Activated CD8-positive, alpha-beta memory T cell treated with anti-CD3 and anti-CD28 coated beads for 36 hours (primary cell): Measurements from ENCODE around the gene PLA2G4A. TPM values are rescaled to one million over a fixed set of nuclear protein-coding genes. Genes with fewer than 3 reads are reported as not detected.
"Not testable (repeated sequence)": the region's sequence is repeated elsewhere in the genome, so short reads cannot be mapped to it uniquely, and the experiment has no call there.

ENCODE experiments used
- CTCF ChIA-PET: fragments of 350-600 bp; sonication (Branson Sonifier 250); formaldehyde crosslinking; loops from one replicate; lab custom pipeline; 2021; ENCODE audit warnings: antibody characterized with exemption; lab: Charles Lee
- POLR2A ChIA-PET: fragments of 350-600 bp; sonication (Branson Sonifier 250); formaldehyde crosslinking; loops from one replicate; lab custom pipeline; 2021; ENCODE audit warnings: antibody characterized with exemption; lab: Charles Lee
- total RNA-seq, 2 experiments: library from RNA; stranded (reverse); gene quantifications; one replicate each; pipeline ENCODE4 v1.2.3, GENCODE V29; 2021

The PLA2G4A gene
- total RNA-seq, 2 experiments from 2014 or later: 0.78 to 0.94 TPM

- ChIA-PET CTCF (no interaction called here), POLR2A (no interaction called here)
Observed at GRCh38 chr1:186901631-186902030, 72.9 kb downstream of the PLA2G4A start.

- POLR2A ChIA-PET: no interaction called here
- CTCF ChIA-PET: no interaction called here
Observed at GRCh38 chr1:186903374-186904136, 74.8 kb downstream of the PLA2G4A start.

- POLR2A ChIA-PET: no interaction called here
- CTCF ChIA-PET: no interaction called here
Observed at GRCh38 chr1:186904361-186904760, 75.6 kb downstream of the PLA2G4A start.

GRCh38 chr1:186905561-186905960 is 76.8 kb downstream of the PLA2G4A start:
- POLR2A ChIA-PET: no interaction called here
- CTCF ChIA-PET: no interaction called here

- ChIA-PET CTCF (no interaction called here), POLR2A (no interaction called here)
Observed at GRCh38 chr1:186915555-186915954, 86.8 kb downstream of the PLA2G4A start.

GRCh38 chr1:186917106-186917786 is 88.5 kb downstream of the PLA2G4A start:
- POLR2A ChIA-PET, CTCF ChIA-PET: not testable (repeated sequence)

- CTCF ChIA-PET: not testable (repeated sequence)
- POLR2A ChIA-PET: interaction anchor here (0.6 kb wide), 1 partner anchor 203 kb away, joined by 5 read pairs; no protein-coding TSS in a partner anchor
Observed at GRCh38 chr1:186921386-186921785, 92.6 kb downstream of the PLA2G4A start.

GRCh38 chr1:186922814-186923213 is 94.1 kb downstream of the PLA2G4A start:
- CTCF ChIA-PET, POLR2A ChIA-PET: not testable (repeated sequence)

GRCh38 chr1:186923486-186923885 is 94.7 kb downstream of the PLA2G4A start:
- ChIA-PET POLR2A (no interaction called here), CTCF (no interaction called here)

- CTCF ChIA-PET: no interaction called here
Observed at GRCh38 chr1:186925881-186926669, 97.3 kb downstream of the PLA2G4A start.

GRCh38 chr1:186927884-186928283 is 99.1 kb downstream of the PLA2G4A start:
- CTCF ChIA-PET: no interaction called here
- POLR2A ChIA-PET: no interaction called here

More at GRCh38 chr1:186925881-186926669, 97.3 kb downstream of the PLA2G4A start:
- POLR2A ChIA-PET: no interaction called here

- POLR2A ChIA-PET: no interaction called here
- CTCF ChIA-PET: no interaction called here
Observed at GRCh38 chr1:186930238-186930637, 101.5 kb downstream of the PLA2G4A start.

GRCh38 chr1:186937016-186937670 is 108.4 kb downstream of the PLA2G4A start:
- ChIA-PET POLR2A (interaction anchor here (0.7 kb wide), 1 partner anchor 1900 kb away, joined by 3 read pairs; no protein-coding TSS in a partner anchor), CTCF (no interaction called here)

- POLR2A ChIA-PET: no interaction called here
- CTCF ChIA-PET: no interaction called here
Observed at GRCh38 chr1:186943891-186944686, 115.3 kb downstream of the PLA2G4A start.

GRCh38 chr1:186945146-186945545 is 116.4 kb downstream of the PLA2G4A start:
- CTCF ChIA-PET: no interaction called here
- POLR2A ChIA-PET: no interaction called here

- CTCF ChIA-PET: no interaction called here
- POLR2A ChIA-PET: no interaction called here
Observed at GRCh38 chr1:186948535-186948934, 119.8 kb downstream of the PLA2G4A start.

- POLR2A ChIA-PET: no interaction called here
Observed at GRCh38 chr1:186949173-186949572, 120.4 kb downstream of the PLA2G4A start.

GRCh38 chr1:186950547-186950946 is 121.8 kb downstream of the PLA2G4A start:
- ChIA-PET CTCF (no interaction called here), POLR2A (no interaction called here)

More at GRCh38 chr1:186949173-186949572, 120.4 kb downstream of the PLA2G4A start:
- CTCF ChIA-PET: no interaction called here

- ChIA-PET POLR2A (no interaction called here), CTCF (no interaction called here)
Observed at GRCh38 chr1:186953876-186954275, 125.1 kb downstream of the PLA2G4A start.
